ENCODE results near the gene ULK3. TPM values are rescaled to one million over a fixed set of nuclear protein-coding genes. Genes with fewer than 3 reads are reported as not detected.

Gene ULK3
- total RNA-seq, 1 donor from 2014 or later: 48.4 TPM

DNA sequence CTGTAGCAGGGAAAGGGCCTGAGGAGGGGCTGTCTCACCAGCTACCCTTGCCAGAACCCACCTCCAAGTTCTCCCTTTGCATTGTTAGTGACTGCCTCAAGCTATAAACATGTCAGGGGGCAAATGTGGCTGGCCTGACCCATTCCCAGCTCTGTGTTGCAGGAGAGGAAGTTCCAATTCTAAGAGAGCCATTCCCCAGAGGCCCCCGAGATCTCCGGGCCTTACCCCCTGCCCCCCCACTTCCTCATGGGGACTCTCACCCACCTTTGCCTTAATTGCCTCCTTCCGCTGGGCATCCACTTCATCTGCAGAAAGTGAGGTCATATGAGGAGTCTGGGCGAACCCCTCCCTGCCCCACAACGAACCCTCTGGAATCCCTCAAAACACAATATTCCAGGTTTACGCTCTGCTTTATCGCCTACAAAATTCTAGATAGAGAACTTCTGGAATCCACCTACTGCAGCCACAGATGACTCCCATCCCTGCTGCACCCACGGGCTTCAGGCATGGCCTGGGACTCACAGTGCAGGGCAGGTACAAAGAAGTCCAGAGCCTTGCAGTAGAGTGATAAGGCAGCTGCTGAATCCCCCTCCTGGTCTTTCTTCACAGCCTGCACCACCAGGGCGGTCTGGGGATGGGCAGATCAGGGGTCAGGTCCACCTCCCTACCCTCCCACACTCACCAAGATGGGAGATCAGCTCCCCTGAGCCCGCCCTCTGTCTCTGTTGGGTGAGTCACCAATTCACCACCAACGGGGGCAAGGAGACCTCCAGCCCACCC is 4.0 kb downstream of the ULK3 start:
- Mint-ChIP-seq H3K27me3 (ENCODE audit: low read depth) (no peaks in the 10 kb centered on the region), H3K27ac (ENCODE audit: unreplicated experiment) (no peak overlapping the region), H3K4me1 (peaks cover 27% of the 10 kb centered on the region), H3K36me3 (ENCODE audit: low read depth) (no peaks in the 10 kb centered on the region), H3K9me3 (no peaks in the 10 kb centered on the region), H3K4me3 (no peak overlapping the region)
- TF ChIP-seq, protein P1, sequence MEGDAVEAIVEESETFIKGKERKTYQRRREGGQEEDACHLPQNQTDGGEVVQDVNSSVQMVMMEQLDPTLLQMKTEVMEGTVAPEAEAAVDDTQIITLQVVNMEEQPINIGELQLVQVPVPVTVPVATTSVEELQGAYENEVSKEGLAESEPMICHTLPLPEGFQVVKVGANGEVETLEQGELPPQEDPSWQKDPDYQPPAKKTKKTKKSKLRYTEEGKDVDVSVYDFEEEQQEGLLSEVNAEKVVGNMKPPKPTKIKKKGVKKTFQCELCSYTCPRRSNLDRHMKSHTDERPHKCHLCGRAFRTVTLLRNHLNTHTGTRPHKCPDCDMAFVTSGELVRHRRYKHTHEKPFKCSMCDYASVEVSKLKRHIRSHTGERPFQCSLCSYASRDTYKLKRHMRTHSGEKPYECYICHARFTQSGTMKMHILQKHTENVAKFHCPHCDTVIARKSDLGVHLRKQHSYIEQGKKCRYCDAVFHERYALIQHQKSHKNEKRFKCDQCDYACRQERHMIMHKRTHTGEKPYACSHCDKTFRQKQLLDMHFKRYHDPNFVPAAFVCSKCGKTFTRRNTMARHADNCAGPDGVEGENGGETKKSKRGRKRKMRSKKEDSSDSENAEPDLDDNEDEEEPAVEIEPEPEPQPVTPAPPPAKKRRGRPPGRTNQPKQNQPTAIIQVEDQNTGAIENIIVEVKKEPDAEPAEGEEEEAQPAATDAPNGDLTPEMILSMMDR (conservative IDR thresholded peaks at IDR 0.05): no peak
- DNase-seq (ENCODE audit: low read depth, low spot score): no peak

DNA sequence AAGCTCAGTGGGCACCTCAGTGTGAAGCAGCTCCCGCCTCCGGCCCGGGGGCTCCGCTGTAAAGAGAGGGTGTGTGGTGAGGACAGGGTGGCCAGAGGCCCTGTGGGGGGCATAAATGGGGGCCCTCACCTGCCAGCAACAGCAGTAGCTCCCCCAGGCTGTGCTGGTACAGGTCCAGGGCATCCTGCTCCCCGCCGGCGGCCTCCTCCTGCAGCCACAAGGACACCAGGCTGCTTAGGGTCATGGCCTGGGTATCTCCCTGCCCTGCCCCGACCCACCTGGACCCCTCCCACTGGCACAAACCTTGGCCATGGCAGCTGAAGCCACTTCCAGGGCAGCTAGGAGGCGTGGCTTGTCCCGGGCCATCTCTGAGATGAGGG is 4.8 kb downstream of the ULK3 start:
- no peak overlapping the region for H3K27ac Mint-ChIP-seq (ENCODE audit: unreplicated experiment)
- TF ChIP-seq, protein P1 (conservative IDR thresholded peaks at IDR 0.05): no peak
- H3K36me3 Mint-ChIP-seq (ENCODE audit: low read depth): no peaks in the 10 kb centered on the region
- no peaks in the 10 kb centered on the region for H3K27me3 Mint-ChIP-seq (ENCODE audit: low read depth)
- DNase-seq (ENCODE audit: low read depth, low spot score): no peak
- no peaks in the 10 kb centered on the region for H3K9me3 Mint-ChIP-seq
- no peak overlapping the region for H3K4me3 Mint-ChIP-seq
- H3K4me1 Mint-ChIP-seq: peaks cover 22% of the 10 kb centered on the region

DNA sequence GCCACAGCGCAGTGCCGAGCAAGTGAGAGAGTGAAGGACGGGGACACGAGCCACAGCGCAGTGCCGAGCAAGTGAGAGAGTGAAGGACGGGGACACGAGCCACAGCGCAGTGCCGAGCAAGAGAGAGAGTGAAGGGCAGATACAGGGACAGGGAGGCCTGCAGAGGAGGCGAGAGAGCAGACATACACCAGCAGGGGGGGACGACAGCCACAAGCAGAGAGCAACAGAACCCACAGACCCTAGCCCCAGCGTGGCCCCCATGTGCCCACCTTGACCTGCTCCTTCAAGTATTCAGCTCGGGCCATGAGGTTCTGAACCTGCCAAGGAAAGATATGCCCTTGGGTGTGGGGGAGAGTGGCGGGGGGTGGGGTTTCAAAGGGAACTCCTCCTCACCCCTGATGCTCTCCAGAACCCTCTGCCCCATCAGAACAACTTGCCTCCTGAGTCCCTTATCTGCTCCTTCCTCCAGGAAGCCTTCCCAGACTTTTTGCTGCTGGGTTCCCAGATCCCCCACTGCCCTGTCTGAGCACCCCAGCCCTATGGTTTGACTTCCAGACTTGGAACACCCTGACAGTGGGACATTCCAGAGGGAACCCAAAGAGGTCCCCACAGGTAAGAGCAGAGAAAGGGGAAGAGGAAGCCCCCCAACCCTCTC is 5.3 kb downstream of the ULK3 start:
- Mint-ChIP-seq H3K27ac (ENCODE audit: unreplicated experiment) (no peak overlapping the region), H3K9me3 (no peaks in the 10 kb centered on the region), H3K36me3 (ENCODE audit: low read depth) (no peaks in the 10 kb centered on the region), H3K4me1 (peaks cover 25% of the 10 kb centered on the region), H3K4me3 (no peak overlapping the region), H3K27me3 (ENCODE audit: low read depth) (peaks cover 3% of the 10 kb centered on the region)
- TF ChIP-seq, protein P1 (conservative IDR thresholded peaks at IDR 0.05): peak; percentile 35
- no peak for DNase-seq (ENCODE audit: low read depth, low spot score)

DNA sequence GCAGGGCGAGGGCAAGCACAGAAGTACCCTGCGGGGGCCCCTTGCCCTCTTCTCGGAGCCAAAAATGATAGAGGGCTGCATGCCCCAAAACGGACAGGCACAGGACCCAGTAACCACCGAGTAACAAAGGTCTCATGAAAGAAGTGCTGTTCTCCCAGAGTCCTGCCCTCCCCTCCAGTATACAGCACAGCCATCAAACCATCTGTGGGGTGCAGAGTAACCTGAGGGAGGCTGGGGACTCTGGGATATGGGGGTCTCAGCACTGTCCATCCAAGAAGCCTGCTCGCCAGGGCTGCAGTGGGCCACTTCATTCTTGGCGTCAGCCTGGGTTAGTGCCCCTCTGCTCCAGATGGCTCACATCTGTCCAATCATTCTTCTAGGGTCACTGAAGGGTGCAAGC is 6.1 kb downstream of the ULK3 start:
- no peak overlapping the region for H3K27ac Mint-ChIP-seq (ENCODE audit: unreplicated experiment)

DNA sequence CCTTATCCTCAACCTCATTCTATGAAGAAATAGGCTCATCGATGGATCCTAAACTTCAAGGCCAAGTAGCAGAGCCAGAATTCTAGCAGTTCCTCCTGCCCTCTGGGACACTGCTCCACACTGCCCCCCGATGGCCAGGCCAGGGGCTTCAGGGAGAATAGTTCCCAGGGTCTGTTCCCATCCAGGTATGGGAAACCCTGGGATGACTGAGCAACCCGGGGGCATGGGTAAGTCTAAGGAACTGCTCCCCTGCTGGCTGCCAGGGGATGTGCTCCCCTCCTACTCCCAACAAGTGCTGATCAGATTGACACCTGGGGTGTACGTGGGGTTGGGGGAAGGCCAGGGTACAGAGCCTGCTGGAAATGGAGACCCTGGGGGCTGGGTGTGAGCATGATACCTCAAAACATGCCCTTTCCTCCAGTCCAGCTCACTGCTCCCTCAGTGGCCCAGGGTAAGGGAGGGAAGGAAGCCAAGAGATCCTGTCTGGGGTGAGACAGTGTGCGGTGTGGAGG is 7.6 kb downstream of the ULK3 start:
- DNase-seq (ENCODE audit: low read depth, low spot score): peak; percentile 61
- peaks cover 11% of the 10 kb centered on the region for H3K27me3 Mint-ChIP-seq (ENCODE audit: low read depth)
- H3K9me3 Mint-ChIP-seq: no peaks in the 10 kb centered on the region
- H3K4me3 Mint-ChIP-seq: no peak overlapping the region
- H3K4me1 Mint-ChIP-seq: peaks cover 8% of the 10 kb centered on the region
- no peak overlapping the region for H3K27ac Mint-ChIP-seq (ENCODE audit: unreplicated experiment)
- TF ChIP-seq, protein P1 (conservative IDR thresholded peaks at IDR 0.05): peak; percentile 75
- H3K36me3 Mint-ChIP-seq (ENCODE audit: low read depth): no peaks in the 10 kb centered on the region

More for the DNA sequence above, 6.1 kb downstream of the ULK3 start:
- no peak for DNase-seq (ENCODE audit: low read depth, low spot score)
- Mint-ChIP-seq H3K9me3 (no peaks in the 10 kb centered on the region), H3K4me1 (peaks cover 19% of the 10 kb centered on the region), H3K36me3 (ENCODE audit: low read depth) (no peaks in the 10 kb centered on the region), H3K4me3 (no peak overlapping the region), H3K27me3 (ENCODE audit: low read depth) (peaks cover 3% of the 10 kb centered on the region)
- TF ChIP-seq, protein P1 (conservative IDR thresholded peaks at IDR 0.05): no peak

Data from neural crest cell (in vitro differentiated cells).